NCI-H2107 treated with DMSO at 0.1 percent for 48 hours (cell line): ENCODE measurements around the gene MTCL1.

Experiments
- DNase-seq: peaks from one replicate; lab custom pipeline; 2025; ENCODE audit not compliant: unreplicated experiment; lab: John Stamatoyannopoulos, UW

Gene MTCL1

DNA sequence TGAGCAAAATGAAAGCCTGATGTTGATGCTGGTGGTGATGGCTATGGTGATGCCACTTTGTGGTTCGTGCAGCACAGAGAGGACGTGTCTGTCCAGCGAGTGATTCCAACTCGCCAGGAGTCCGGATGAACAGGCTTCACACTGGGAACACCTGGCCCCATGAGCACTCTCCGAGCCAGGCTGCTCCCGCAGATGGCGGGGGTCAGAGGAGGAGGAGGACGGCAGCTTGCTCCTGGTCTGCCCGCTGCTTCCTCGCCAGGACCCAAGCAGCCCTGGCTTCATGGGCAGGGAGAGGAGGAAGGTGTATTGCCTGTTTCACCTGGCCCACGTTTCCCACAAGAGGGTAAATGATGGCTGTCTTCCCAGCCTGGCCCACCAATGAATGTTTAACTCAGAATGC, 121.6 kb downstream of the MTCL1 start:
- peak; percentile 7 for DNase-seq

- no peak for DNase-seq
These were observed 122.9 kb downstream of the MTCL1 start for GRCh38 chr18:8828300-8828699.

GRCh38 chr18:8828798-8829197, 123.4 kb downstream of the MTCL1 start:
- DNase-seq = no peak

GRCh38 chr18:8830067-8831060, 125.0 kb downstream of the MTCL1 start:
- peak; percentile 45 for DNase-seq

DNA sequence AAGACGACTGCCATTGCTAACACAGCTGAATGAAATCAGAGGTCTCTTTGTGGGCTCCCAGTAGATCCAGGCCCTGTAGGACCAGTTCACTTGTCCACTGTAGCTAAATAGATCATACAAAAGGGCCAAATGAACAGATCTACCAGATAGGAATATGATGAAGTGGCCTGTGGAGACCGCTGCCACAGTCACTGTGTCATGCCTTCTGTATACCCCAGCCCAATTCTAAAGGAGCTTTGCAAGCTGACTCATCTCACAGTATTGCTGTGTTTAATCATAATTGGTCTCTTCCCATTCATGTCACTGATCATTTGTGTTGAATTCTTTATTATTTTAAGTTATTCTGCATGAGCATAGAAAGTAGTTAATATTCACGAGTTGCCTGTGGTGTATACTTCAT, 125.8 kb downstream of the MTCL1 start:
- DNase-seq = no peak

DNA sequence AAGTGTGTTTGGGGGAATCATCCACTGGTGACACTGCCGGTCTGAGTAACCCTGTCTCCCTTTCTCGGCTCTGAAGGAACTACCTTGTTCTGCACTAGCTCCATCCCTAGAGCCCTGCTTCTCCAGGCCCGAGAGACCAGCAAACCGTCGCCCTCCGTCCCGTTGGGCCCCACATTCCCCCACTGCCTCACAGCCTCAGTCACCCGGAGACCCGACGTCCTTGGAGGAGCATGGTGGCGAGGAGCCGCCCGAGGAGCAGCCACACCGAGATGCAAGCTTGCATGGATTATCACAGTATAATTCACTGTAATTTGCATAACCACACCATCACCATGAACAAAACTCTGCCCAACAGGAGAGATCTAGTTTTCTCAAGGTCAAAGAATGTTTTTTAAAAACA, 126.2 kb downstream of the MTCL1 start:
- DNase-seq = no peak

DNA sequence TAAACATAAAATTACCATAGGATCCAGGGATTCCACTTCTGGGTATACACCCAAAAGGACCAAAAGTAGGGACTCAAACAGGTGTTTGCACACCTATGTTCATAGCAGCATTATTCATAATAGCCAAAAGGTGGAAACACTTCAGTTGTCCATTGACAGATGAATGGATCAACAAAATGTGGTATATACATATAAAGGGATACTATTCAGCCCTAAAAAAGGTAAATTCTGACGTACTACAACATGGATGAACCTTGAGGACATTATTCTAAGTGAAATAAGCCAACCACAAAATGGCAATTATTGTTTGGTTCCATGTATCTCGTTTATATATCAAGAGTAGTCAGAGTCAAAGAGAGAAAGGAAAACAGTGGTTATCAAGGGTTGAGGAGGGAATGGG, 128.1 kb downstream of the MTCL1 start:
- DNase-seq = no peak

GRCh38 chr18:8834881-8835280, 129.5 kb downstream of the MTCL1 start:
- DNase-seq = no peak

- DNase-seq = no peak
These were observed 130.2 kb downstream of the MTCL1 start for GRCh38 chr18:8835521-8835953.

DNA sequence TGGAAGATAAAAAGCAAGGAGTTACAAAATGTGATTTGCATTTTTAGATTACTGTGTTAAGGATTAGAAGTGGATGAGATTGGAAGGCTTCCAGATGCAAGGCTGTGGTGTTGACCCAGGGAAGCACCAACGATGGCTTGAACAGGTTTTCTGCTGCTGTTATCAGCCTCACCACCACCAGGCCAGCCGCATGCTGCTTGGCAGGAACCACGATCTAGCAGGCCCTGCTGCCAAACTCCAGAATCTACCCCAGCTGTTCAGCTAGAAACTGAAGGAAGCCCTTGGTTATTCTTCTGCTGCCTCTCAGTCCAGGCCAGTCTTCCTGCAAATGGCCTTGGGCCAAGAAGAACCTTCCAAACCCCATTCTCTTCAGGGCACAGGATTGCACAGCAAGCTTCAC, 133.9 kb downstream of the MTCL1 start:
- no peak for DNase-seq

DNA sequence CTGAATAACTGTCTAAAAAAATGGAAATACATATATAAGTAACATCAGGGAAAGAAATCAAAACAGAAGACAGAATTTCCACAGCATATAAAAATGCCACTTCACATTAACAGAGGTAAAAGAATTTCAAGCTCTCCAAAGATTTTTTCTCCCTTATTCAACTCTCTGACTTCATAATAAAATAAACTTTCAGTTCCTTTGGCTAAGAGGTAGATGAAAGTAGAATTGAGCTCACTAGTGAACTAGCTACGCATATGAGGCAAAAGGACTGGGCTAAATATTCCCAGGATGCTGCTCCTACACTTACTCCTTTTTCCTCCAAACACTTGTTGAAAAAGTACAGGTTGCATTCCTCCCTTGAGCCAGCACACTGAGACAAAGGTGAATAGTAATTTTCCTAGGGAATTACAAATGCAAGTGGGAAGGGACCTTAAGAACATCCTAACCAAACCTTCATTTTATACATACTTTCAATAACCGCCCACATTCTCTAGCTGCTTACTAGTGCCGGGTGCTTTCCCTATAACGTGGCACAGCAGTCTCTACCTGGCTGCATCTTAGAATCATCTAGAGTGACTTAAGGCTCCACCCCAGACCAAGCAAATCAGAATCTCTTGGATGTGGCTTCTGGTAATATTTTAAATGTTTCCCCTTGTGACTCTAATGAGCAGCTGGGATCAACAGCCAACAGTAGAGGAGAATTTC, 136.6 kb downstream of the MTCL1 start:
- DNase-seq = no peak

DNA sequence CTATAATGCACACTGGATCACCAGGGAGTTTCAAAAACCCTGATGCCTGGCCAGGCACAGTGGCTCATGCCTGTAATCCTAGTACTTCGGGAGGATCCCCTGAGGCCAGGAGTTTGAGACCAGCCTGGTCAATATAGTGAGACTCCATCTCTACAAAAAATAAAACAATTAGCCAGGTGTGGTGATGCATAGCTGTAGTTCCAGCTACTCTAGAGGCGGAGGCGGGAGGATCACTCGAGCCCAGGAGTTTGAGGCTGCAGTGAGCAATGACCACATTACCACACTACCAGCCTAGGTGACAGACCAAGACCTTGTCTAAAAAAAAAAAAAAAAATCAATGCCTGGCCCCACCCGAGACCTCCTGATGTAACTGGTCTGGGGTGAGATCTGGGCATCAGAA, 137.2 kb downstream of the MTCL1 start:
- DNase-seq = no peak

- no peak for DNase-seq
These were observed 137.6 kb downstream of the MTCL1 start for GRCh38 chr18:8843005-8843404.

DNA sequence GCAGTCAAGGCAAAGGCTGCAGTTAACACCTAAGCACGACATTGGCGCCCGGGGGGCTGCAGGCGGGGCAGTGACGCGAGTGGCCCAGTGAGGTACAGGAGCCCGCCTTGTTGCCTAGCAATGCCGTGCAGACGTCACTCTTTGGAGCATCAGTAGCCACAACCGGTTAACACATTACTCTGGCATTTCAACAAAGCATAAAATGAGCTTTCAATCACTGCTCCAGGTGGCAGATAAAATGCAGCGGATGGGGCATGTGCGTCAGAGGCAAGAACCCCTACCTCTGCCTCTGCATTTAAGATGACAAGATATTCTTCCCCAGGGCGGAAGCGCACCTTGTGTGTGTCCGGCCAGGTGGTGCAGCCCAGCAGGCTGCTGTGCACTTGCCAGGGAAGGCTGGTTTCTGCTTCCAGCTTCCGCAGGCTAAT, 139.4 kb downstream of the MTCL1 start:
- DNase-seq = peak; percentile 52

DNA sequence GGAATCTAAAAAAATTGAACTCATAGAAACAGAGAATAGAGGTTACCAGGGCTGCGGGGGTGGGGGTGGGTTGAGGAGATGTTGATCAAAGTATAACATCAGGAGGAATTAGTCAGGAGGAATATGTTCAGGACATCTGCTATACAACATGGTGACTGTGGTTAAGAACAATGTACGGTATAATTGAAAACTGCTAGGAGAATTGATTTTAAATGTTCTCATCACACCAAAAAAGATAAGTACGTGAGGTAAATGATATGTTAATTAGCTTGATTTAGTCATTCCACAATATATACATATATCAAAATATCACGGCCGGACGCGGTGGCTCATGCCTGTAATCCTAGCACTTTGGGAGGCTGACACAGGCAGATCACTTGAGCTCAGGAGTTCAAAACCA, 140.2 kb downstream of the MTCL1 start:
- no peak for DNase-seq

GRCh38 chr18:8847066-8847755, 141.9 kb downstream of the MTCL1 start:
- no peak for DNase-seq

GRCh38 chr18:8847900-8848299, 142.5 kb downstream of the MTCL1 start:
- DNase-seq = no peak

- no peak for DNase-seq
These were observed 143.2 kb downstream of the MTCL1 start for GRCh38 chr18:8848541-8848940.

DNA sequence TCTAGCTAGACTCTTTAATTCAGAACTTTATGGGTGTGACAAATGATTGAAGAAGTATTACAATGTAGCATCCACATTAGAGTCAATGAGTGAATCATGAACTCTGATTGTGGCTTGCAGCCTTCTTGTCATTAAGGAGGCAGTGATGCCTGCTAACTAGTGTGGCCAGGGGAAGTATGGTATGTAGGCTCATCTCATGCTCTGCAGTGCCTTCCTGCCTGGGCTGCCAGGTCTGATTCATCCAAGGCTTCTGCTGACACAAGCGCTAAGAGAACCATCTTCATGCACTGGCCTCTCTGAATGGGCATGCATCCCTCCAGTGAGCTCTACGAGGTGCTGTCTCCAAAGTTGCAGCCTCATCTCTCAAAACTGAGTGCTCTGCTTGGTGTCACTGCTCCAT, 144.3 kb downstream of the MTCL1 start:
- no peak for DNase-seq

- no peak for DNase-seq
These were observed 146.3 kb downstream of the MTCL1 start for GRCh38 chr18:8851659-8852058.

GRCh38 chr18:8854550-8854949, 149.2 kb downstream of the MTCL1 start:
- DNase-seq = no peak

- DNase-seq = no peak
These were observed 149.6 kb downstream of the MTCL1 start for GRCh38 chr18:8854962-8855361.
